NOMO-1 (cell line): ENCODE results near the gene MTFR1L.

Experiments used
- DNase-seq, 2 experiments: peaks; one replicate each; lab custom pipeline; 2025; ENCODE audit not compliant: unreplicated experiment in 2 of 2; lab: John Stamatoyannopoulos, UW

MTFR1L gene

GRCh38 chr1:25875856-25876692 is 56.3 kb downstream of the MTFR1L start:
- DNase-seq = no peak

- no peak for DNase-seq
These were observed 56.9 kb downstream of the MTFR1L start for GRCh38 chr1:25876693-25877077.

GRCh38 chr1:25877155-25877554 is 57.4 kb downstream of the MTFR1L start:
- DNase-seq = no peak

GRCh38 chr1:25878690-25879089 is 58.9 kb downstream of the MTFR1L start:
- DNase-seq = no peak

GRCh38 chr1:25879675-25880074 is 59.9 kb downstream of the MTFR1L start:
- no peak for DNase-seq

- no peak for DNase-seq
These were observed 60.8 kb downstream of the MTFR1L start for GRCh38 chr1:25880518-25880917.

- no peak for DNase-seq
These were observed 61.5 kb downstream of the MTFR1L start for GRCh38 chr1:25881266-25881665.
